Measurements from ENCODE around the gene CCDC190. TPM values are rescaled to one million over a fixed set of nuclear protein-coding genes. Genes with fewer than 3 reads are reported as not detected.
A peak's percentile ranks its signal among the peaks of the same experiment; 100 is the strongest.

The CCDC190 gene
- total and polyA plus RNA-seq, 4 donors = 2.4 to 4.7 (median 2.8) TPM

- H3K27me3 ChIP-seq (ENCODE audit: control insufficient read depth in 3 of 3, insufficient read depth in 3 of 3, low read length in 2 of 3) = no peaks in the 10 kb centered on the region
- WGBS, 2 donors = 90 to 93% methylated on average over 3 of the region's 3 CpGs
- no peak overlapping the region for H3K9ac ChIP-seq (ENCODE audit: insufficient read depth in 1 of 2, low read length in 2 of 2)
- no peaks in the 10 kb centered on the region for H3K36me3 ChIP-seq (ENCODE audit: control insufficient read depth in 4 of 4, insufficient read depth in 4 of 4, low read length in 4 of 4)
- DNase-seq (no peak), ATAC-seq (ENCODE audit: insufficient read depth, low FRiP score) (no peak)
- no peak overlapping the region for H3K4me3 ChIP-seq
- no peaks in the 10 kb centered on the region for H3K9me3 ChIP-seq (ENCODE audit: control insufficient read depth in 4 of 4, insufficient read depth in 3 of 4, low read length in 3 of 4)
- TF ChIP-seq CTCF (IDR thresholded peaks at IDR 0.05; ENCODE audit: control extremely low read depth, extremely low read depth) = no peak
- H3K27ac ChIP-seq (ENCODE audit: low read depth in 1 of 2, low read length in 1 of 2) = peak overlapping the region in 1 of 2 donors; percentile 11
- peaks cover 0 to 9% (median 4%) of the 10 kb centered on the region in 5 donors for H3K4me1 ChIP-seq (ENCODE audit: control insufficient read depth in 5 of 5, insufficient read depth in 5 of 5, low read length in 5 of 5)
Observed at GRCh38 chr1:162904023-162904422, 43.0 kb upstream of the CCDC190 start.

- Histone ChIP-seq H3K4me1 (ENCODE audit: control insufficient read depth in 5 of 5, insufficient read depth in 5 of 5, low read length in 5 of 5) (peaks cover 0 to 9% (median 4%) of the 10 kb centered on the region in 5 donors), H3K27ac (ENCODE audit: low read depth in 1 of 2, low read length in 1 of 2) (no peak overlapping the region), H3K9ac (ENCODE audit: insufficient read depth in 1 of 2, low read length in 2 of 2) (no peak overlapping the region), H3K36me3 (ENCODE audit: control insufficient read depth in 4 of 4, insufficient read depth in 4 of 4, low read length in 4 of 4) (no peaks in the 10 kb centered on the region), H3K27me3 (ENCODE audit: control insufficient read depth in 3 of 3, insufficient read depth in 3 of 3, low read length in 2 of 3) (no peaks in the 10 kb centered on the region), H3K9me3 (ENCODE audit: control insufficient read depth in 4 of 4, insufficient read depth in 3 of 4, low read length in 3 of 4) (no peaks in the 10 kb centered on the region), H3K4me3 (no peak overlapping the region)
- ATAC-seq (ENCODE audit: insufficient read depth, low FRiP score) (no peak), DNase-seq (no peak)
- WGBS, 2 donors = 90 to 97% methylated on average over 4 of the region's 4 CpGs
- no peak for TF ChIP-seq CTCF (IDR thresholded peaks at IDR 0.05; ENCODE audit: control extremely low read depth, extremely low read depth)
Observed at GRCh38 chr1:162903246-162903645, 42.3 kb upstream of the CCDC190 start.

GRCh38 chr1:162902416-162902815, 41.4 kb upstream of the CCDC190 start:
- DNase-seq = no peak
- no peaks in the 10 kb centered on the region for H3K36me3 ChIP-seq (ENCODE audit: control insufficient read depth in 4 of 4, insufficient read depth in 4 of 4, low read length in 4 of 4)
- WGBS, 2 donors = 68 to 75% methylated on average over 2 of the region's 2 CpGs
- no peaks in the 10 kb centered on the region for H3K9me3 ChIP-seq (ENCODE audit: control insufficient read depth in 4 of 4, insufficient read depth in 3 of 4, low read length in 3 of 4)
- H3K4me3 ChIP-seq = no peak overlapping the region
- ATAC-seq (ENCODE audit: insufficient read depth, low FRiP score) = no peak
- H3K4me1 ChIP-seq (ENCODE audit: control insufficient read depth in 5 of 5, insufficient read depth in 5 of 5, low read length in 5 of 5) = peaks cover 0 to 9% (median 4%) of the 10 kb centered on the region in 5 donors
- H3K9ac ChIP-seq (ENCODE audit: insufficient read depth in 1 of 2, low read length in 2 of 2) = no peak overlapping the region
- TF ChIP-seq CTCF (IDR thresholded peaks at IDR 0.05; ENCODE audit: control extremely low read depth, extremely low read depth) = no peak
- no peak overlapping the region for H3K27ac ChIP-seq (ENCODE audit: low read depth in 1 of 2, low read length in 1 of 2)
- peaks cover 0 to 1% (median 0%) of the 10 kb centered on the region in 3 donors for H3K27me3 ChIP-seq (ENCODE audit: control insufficient read depth in 3 of 3, insufficient read depth in 3 of 3, low read length in 2 of 3)

- Histone ChIP-seq H3K36me3 (ENCODE audit: control insufficient read depth in 4 of 4, insufficient read depth in 4 of 4, low read length in 4 of 4) (no peaks in the 10 kb centered on the region), H3K27ac (ENCODE audit: low read depth in 1 of 2, low read length in 1 of 2) (no peak overlapping the region), H3K27me3 (ENCODE audit: control insufficient read depth in 3 of 3, insufficient read depth in 3 of 3, low read length in 2 of 3) (peaks cover 0 to 2% (median 0%) of the 10 kb centered on the region in 3 donors), H3K4me1 (ENCODE audit: control insufficient read depth in 5 of 5, insufficient read depth in 5 of 5, low read length in 5 of 5) (peaks cover 0 to 9% (median 4%) of the 10 kb centered on the region in 5 donors), H3K9me3 (ENCODE audit: control insufficient read depth in 4 of 4, insufficient read depth in 3 of 4, low read length in 3 of 4) (no peaks in the 10 kb centered on the region), H3K4me3 (no peak overlapping the region), H3K9ac (ENCODE audit: insufficient read depth in 1 of 2, low read length in 2 of 2) (no peak overlapping the region)
- TF ChIP-seq CTCF (IDR thresholded peaks at IDR 0.05; ENCODE audit: control extremely low read depth, extremely low read depth) = no peak
- ATAC-seq (ENCODE audit: insufficient read depth, low FRiP score) (no peak), DNase-seq (no peak)
- 80 to 83% methylated on average over 1 of the region's 1 CpG for WGBS, 2 donors
Observed at GRCh38 chr1:162901243-162901642, 40.3 kb upstream of the CCDC190 start.

Measured in lung (tissue), 12 donors.